ELR (cell line): ENCODE measurements around the gene GATA1.

Experiments used
- DNase-seq: peaks from one replicate; pipeline ENCODE4 v3.0.0-alpha.2; 2015; ENCODE audit warnings: low read depth

The GATA1 gene

GRCh38 chrX:48786341-48786800, at the start of gene GATA1:
Gene GATA1 (plus strand): TSS chrX:48786590. CDS start chrX:48791110, 4,520 bp downstream.
- DNase-seq, result no peak

- no peak for DNase-seq
Measured at GRCh38 chrX:48736878-48737212, 49.5 kb upstream of the GATA1 start.

- peak; percentile 96 for DNase-seq
Measured at GRCh38 chrX:48737213-48737938, 49.0 kb upstream of the GATA1 start.

- DNase-seq, result no peak
Measured at GRCh38 chrX:48737940-48738339, 48.5 kb upstream of the GATA1 start.

- DNase-seq, result no peak
Measured at GRCh38 chrX:48741834-48742233, 44.6 kb upstream of the GATA1 start.

- DNase-seq, result no peak
Measured at GRCh38 chrX:48745222-48745621, 41.2 kb upstream of the GATA1 start.

GRCh38 chrX:48747415-48748016, 38.9 kb upstream of the GATA1 start:
- no peak for DNase-seq

GRCh38 chrX:48749182-48749581, 37.2 kb upstream of the GATA1 start:
- DNase-seq, result no peak

- no peak for DNase-seq
Measured at GRCh38 chrX:48751343-48751742, 35.0 kb upstream of the GATA1 start.

- DNase-seq, result no peak
Measured at GRCh38 chrX:48752498-48752897, 33.9 kb upstream of the GATA1 start.

GRCh38 chrX:48753708-48754228, 32.6 kb upstream of the GATA1 start:
- DNase-seq, result no peak

- DNase-seq, result no peak
Measured at GRCh38 chrX:48754238-48754637, 32.2 kb upstream of the GATA1 start.

GRCh38 chrX:48761674-48762471, 24.5 kb upstream of the GATA1 start, which contains the start of gene GLOD5:
Gene GLOD5 (plus strand): TSS chrX:48761747. CDS start chrX:48761791, 44 bp downstream.
- DNase-seq, result peak; percentile 26

GRCh38 chrX:48769230-48769629, 17.2 kb upstream of the GATA1 start:
- no peak for DNase-seq

- no peak for DNase-seq
Measured at GRCh38 chrX:48770296-48770695, 16.1 kb upstream of the GATA1 start.

- no peak for DNase-seq
Measured at GRCh38 chrX:48772602-48773001, 13.8 kb upstream of the GATA1 start.

- DNase-seq, result no peak
Measured at GRCh38 chrX:48776818-48777439, 9.5 kb upstream of the GATA1 start.

GRCh38 chrX:48779399-48779798, 7.0 kb upstream of the GATA1 start:
- no peak for DNase-seq

GRCh38 chrX:48781705-48782104, 4.7 kb upstream of the GATA1 start:
- no peak for DNase-seq

- DNase-seq, result no peak
Measured at GRCh38 chrX:48782216-48782615, 4.2 kb upstream of the GATA1 start.

GRCh38 chrX:48782795-48783194, 3.6 kb upstream of the GATA1 start:
- no peak for DNase-seq

GRCh38 chrX:48784726-48785125, 1.7 kb upstream of the GATA1 start:
- no peak for DNase-seq
